GM13976 (cell line): Measurements from ENCODE around the gene CTAG1B.
"Not testable (repeated sequence)": the region's sequence is repeated elsewhere in the genome, so short reads cannot be mapped to it uniquely, and the experiment has no call there.

Experiments
- DNase-seq: peaks from one replicate; pipeline ENCODE4 v3.0.0; 2012; ENCODE audit warnings: low spot score
- in situ Hi-C: fragments of 300-500 bp; cut with MboI; formaldehyde crosslinking; loops from one replicate; pipeline ENCODE4 v1.12.0; 2022; ENCODE audit warnings: low sequenced_read_pairs, mixed read lengths, inconsistent platforms; ENCODE audit not compliant: unreplicated experiment
- TF ChIP-seq, protein P1 (sequence below): IDR thresholded peaks from 2 replicates; pipeline ENCODE4 v1.5.1; 2012; ENCODE audit warnings: borderline replicate concordance, mild to moderate bottlenecking; ENCODE audit not compliant: insufficient read depth; ENCODE audit errors: extremely low read depth, missing control alignments, control extremely low read depth

CTAG1B gene

GRCh38 chrX:154593201-154593600 lies 25.9 kb downstream of the CTAG1B start:
- TF ChIP-seq, protein P1, sequence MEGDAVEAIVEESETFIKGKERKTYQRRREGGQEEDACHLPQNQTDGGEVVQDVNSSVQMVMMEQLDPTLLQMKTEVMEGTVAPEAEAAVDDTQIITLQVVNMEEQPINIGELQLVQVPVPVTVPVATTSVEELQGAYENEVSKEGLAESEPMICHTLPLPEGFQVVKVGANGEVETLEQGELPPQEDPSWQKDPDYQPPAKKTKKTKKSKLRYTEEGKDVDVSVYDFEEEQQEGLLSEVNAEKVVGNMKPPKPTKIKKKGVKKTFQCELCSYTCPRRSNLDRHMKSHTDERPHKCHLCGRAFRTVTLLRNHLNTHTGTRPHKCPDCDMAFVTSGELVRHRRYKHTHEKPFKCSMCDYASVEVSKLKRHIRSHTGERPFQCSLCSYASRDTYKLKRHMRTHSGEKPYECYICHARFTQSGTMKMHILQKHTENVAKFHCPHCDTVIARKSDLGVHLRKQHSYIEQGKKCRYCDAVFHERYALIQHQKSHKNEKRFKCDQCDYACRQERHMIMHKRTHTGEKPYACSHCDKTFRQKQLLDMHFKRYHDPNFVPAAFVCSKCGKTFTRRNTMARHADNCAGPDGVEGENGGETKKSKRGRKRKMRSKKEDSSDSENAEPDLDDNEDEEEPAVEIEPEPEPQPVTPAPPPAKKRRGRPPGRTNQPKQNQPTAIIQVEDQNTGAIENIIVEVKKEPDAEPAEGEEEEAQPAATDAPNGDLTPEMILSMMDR = no peak
- DNase-seq = no peak
- in situ Hi-C loops = loop anchor here (25.0 kb wide), 2 partner anchors 144 to 244 kb away; partner anchors contain the start of gene SMIM9

DNA sequence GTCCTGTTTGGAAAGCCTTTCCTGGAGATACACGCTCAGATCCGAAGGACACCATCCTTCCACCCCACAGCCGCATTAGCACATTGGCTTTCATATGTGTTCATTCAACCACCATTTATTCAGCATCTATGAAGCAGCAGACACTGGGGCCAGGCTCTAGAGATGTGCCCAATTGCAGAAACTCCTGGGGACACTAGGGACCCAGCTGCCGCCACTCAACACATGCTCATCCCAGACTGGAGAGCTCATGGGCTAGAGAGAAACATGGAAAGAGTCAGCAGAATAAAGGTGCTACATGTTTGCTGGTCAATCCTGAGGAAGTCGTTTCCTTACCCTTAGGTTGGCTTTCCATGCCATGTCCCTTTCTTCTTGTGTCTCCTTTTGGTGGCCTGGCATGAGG lies 26.6 kb downstream of the CTAG1B start:
- no peak for DNase-seq
- TF ChIP-seq, protein P1 = no peak
- in situ Hi-C loops = loop anchor here (25.0 kb wide), 2 partner anchors 145 to 245 kb away; partner anchors contain the start of gene SMIM9

DNA sequence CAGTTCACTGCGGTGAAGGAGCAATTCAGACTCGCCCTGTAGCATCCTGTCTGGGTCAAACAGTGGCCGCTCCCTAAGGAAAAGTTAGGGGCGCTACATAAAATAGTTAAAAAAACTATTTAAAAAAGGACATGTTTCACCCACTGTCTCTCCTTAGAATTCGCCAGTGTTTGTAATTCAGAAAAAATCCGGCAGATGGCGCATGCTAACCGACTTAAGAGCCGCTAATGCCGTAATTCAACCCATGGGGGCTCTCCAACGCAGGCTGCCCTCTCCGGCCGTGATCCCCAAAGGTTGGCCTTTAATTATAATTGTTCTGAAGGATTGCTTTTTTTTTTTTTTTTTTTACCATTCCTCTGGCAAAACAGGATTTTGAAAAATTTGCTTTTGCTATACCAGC lies 28.7 kb downstream of the CTAG1B start:
- not testable (repeated sequence) for DNase-seq
- in situ Hi-C loops = loop anchor here (25.0 kb wide), 2 partner anchors 147 to 247 kb away; partner anchors contain the start of gene SMIM9

GRCh38 chrX:154584585-154585183 lies 34.4 kb downstream of the CTAG1B start, which contains the start of gene CTAG1A:
Gene CTAG1A, plus strand, starts transcription at chrX:154585133. Its CDS starts 74 bp downstream, at chrX:154585207.
- DNase-seq = not testable (repeated sequence)
- in situ Hi-C loops = loop anchor here (25.0 kb wide), 2 partner anchors 153 to 253 kb away; partner anchors contain the start of gene SMIM9

- in situ Hi-C loops = loop anchor here (25.0 kb wide), 2 partner anchors 154 to 254 kb away; partner anchors contain the start of gene SMIM9
- DNase-seq = not testable (repeated sequence)
Measured at GRCh38 chrX:154582994-154583393, 36.1 kb downstream of the CTAG1B start.

DNA sequence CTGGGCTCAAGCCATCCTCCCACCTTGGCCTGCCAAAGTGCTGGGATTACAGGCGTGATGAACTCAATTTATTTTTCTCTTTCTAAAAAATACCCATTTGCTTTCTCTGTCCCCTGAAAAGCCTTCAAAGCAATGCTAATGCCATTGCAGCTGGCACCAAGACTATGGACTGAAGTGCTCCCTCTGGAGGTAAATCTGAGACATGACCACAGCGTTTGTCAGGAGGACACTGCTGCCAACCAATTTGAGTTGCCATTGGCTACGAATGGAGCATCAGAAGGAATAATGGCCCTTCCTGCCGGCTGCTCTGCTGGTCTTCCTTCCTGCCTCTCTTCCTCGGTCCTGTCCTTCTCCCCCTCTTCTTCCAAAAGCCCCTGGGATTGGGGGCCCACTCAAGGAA lies 44.0 kb downstream of the CTAG1B start:
- in situ Hi-C loops = loop anchor here (25.0 kb wide), 2 partner anchors 162 to 262 kb away; partner anchors contain the start of gene SMIM9
- not testable (repeated sequence) for DNase-seq

GRCh38 chrX:154573061-154573460 lies 46.0 kb downstream of the CTAG1B start:
- DNase-seq, in situ Hi-C loops: not testable (repeated sequence)

GRCh38 chrX:154570361-154570760 lies 48.7 kb downstream of the CTAG1B start:
- in situ Hi-C loops, DNase-seq: not testable (repeated sequence)
